HEK293 (cell line): ENCODE results near the gene MRPL19.

ENCODE experiments used
- EGR2 ChIP-seq: fragments of 450-650 bp; formaldehyde crosslinking; IDR thresholded peaks from 2 replicates; pipeline ENCODE4 v1.5.1; 2016; ENCODE audit warnings: low read depth, missing biosample characterization, missing genetic modification characterization
- INSM2 ChIP-seq: fragments of 450-650 bp; formaldehyde crosslinking; IDR thresholded peaks from 2 replicates; pipeline ENCODE4 v1.5.1; 2016; ENCODE audit warnings: missing biosample characterization, missing genetic modification characterization
- KLF10 ChIP-seq: fragments of 450-650 bp; IDR thresholded peaks from 2 replicates; pipeline ENCODE4 v1.5.1; 2018; ENCODE audit warnings: missing biosample characterization, mild to moderate bottlenecking, missing genetic modification characterization
- KLF17 ChIP-seq: fragments of 450-650 bp; formaldehyde crosslinking; IDR thresholded peaks from 2 replicates; pipeline ENCODE4 v1.5.1; 2016; ENCODE audit warnings: missing biosample characterization, missing genetic modification characterization
- SALL2 ChIP-seq: fragments of 450-650 bp; formaldehyde crosslinking; IDR thresholded peaks from 2 replicates; pipeline ENCODE4 v1.5.0; 2017; ENCODE audit warnings: missing biosample characterization, mild to moderate bottlenecking, missing genetic modification characterization, borderline replicate concordance
- TCF7L2 ChIP-seq: IDR thresholded peaks from 2 replicates; pipeline ENCODE4 v1.6.1; 2011; ENCODE audit warnings: low read depth, mild to moderate bottlenecking, inconsistent platforms, low read length, moderate library complexity, borderline replicate concordance
- ZBTB17 ChIP-seq: fragments of 450-650 bp; formaldehyde crosslinking; IDR thresholded peaks from 2 replicates; pipeline ENCODE4 v1.5.1; 2016; ENCODE audit warnings: missing biosample characterization, missing genetic modification characterization
- ZBTB6 ChIP-seq: fragments of 450-650 bp; formaldehyde crosslinking; IDR thresholded peaks from 2 replicates; pipeline ENCODE4 v1.5.1; 2017; ENCODE audit warnings: missing biosample characterization, missing genetic modification characterization
- ZFP3 ChIP-seq: fragments of 450-650 bp; formaldehyde crosslinking; IDR thresholded peaks from 2 replicates; pipeline ENCODE4 v1.5.1; 2016; ENCODE audit warnings: low read depth, missing biosample characterization, missing genetic modification characterization
- ZFP37 ChIP-seq: fragments of 450-650 bp; formaldehyde crosslinking; IDR thresholded peaks from 2 replicates; pipeline ENCODE4 v1.5.1; 2016; ENCODE audit warnings: missing biosample characterization, missing genetic modification characterization
- ZIC2 ChIP-seq: fragments of 450-650 bp; formaldehyde crosslinking; IDR thresholded peaks from 2 replicates; pipeline ENCODE4 v1.5.1; 2016; ENCODE audit warnings: missing biosample characterization, missing genetic modification characterization
- ZNF112 ChIP-seq: fragments of 450-650 bp; formaldehyde crosslinking; IDR thresholded peaks from 2 replicates; pipeline ENCODE4 v1.5.0; 2017; ENCODE audit warnings: missing biosample characterization, missing genetic modification characterization
- ZNF121 ChIP-seq: fragments of 450-650 bp; formaldehyde crosslinking; IDR thresholded peaks from 2 replicates; pipeline ENCODE4 v1.5.1; 2016; ENCODE audit warnings: missing biosample characterization, missing genetic modification characterization
- ZNF184 ChIP-seq: fragments of 450-650 bp; IDR thresholded peaks from 2 replicates; pipeline ENCODE4 v1.5.1; 2018; ENCODE audit warnings: missing biosample characterization, mild to moderate bottlenecking, missing genetic modification characterization
- ZNF248 ChIP-seq: fragments of 450-650 bp; formaldehyde crosslinking; IDR thresholded peaks from 2 replicates; pipeline ENCODE4 v1.5.1; 2017; ENCODE audit warnings: missing biosample characterization, missing genetic modification characterization
- ZNF274 ChIP-seq, 2 experiments: fragments of 200-500 bp in 1 of 2; fragments of 450-650 bp in 1 of 2; sonication (Bioruptor generic) in 1 of 2; formaldehyde crosslinking in 1 of 2; IDR thresholded peaks; 2 replicates each; pipeline versions ENCODE4 v1.5.1 to v1.6.1; 2014 to 2016; ENCODE audit warnings: borderline replicate concordance in 1 of 2, inconsistent platforms in 1 of 2, low read length in 1 of 2, missing biosample characterization in 1 of 2, missing genetic modification characterization in 1 of 2
- ZNF292 ChIP-seq: fragments of 450-650 bp; formaldehyde crosslinking; IDR thresholded peaks from 2 replicates; pipeline ENCODE4 v1.5.1; 2016; ENCODE audit warnings: low read depth, missing biosample characterization, missing genetic modification characterization, borderline replicate concordance
- ZNF311 ChIP-seq: fragments of 450-650 bp; formaldehyde crosslinking; IDR thresholded peaks from 2 replicates; pipeline ENCODE4 v1.5.1; 2017; ENCODE audit warnings: missing biosample characterization, missing genetic modification characterization, borderline replicate concordance
- ZNF335 ChIP-seq: fragments of 450-650 bp; formaldehyde crosslinking; conservative IDR thresholded peaks from 2 replicates; pipeline ENCODE4 v1.5.1; 2016; ENCODE audit warnings: missing biosample characterization, missing genetic modification characterization
- ZNF354C ChIP-seq: fragments of 450-650 bp; formaldehyde crosslinking; IDR thresholded peaks from 2 replicates; pipeline ENCODE4 v1.5.1; 2016; ENCODE audit warnings: missing biosample characterization, missing genetic modification characterization, low read depth, borderline replicate concordance
- ZNF366 ChIP-seq: fragments of 450-650 bp; formaldehyde crosslinking; conservative IDR thresholded peaks from 2 replicates; pipeline ENCODE4 v1.5.1; 2016; ENCODE audit warnings: missing biosample characterization, missing genetic modification characterization
- ZNF529 ChIP-seq: fragments of 450-650 bp; formaldehyde crosslinking; IDR thresholded peaks from 2 replicates; pipeline ENCODE4 v1.5.1; 2017; ENCODE audit warnings: missing genetic modification characterization, missing biosample characterization; ENCODE audit not compliant: insufficient replicate concordance
- ZNF544 ChIP-seq: fragments of 450-650 bp; formaldehyde crosslinking; IDR thresholded peaks from 2 replicates; pipeline ENCODE4 v1.5.0; 2017; ENCODE audit warnings: missing biosample characterization, missing genetic modification characterization
- ZNF548 ChIP-seq: fragments of 450-650 bp; formaldehyde crosslinking; IDR thresholded peaks from 2 replicates; pipeline ENCODE4 v1.5.1; 2016; ENCODE audit warnings: missing biosample characterization, missing genetic modification characterization
- ZNF558 ChIP-seq: fragments of 450-650 bp; formaldehyde crosslinking; IDR thresholded peaks from 2 replicates; pipeline ENCODE4 v1.5.1; 2016; ENCODE audit warnings: missing biosample characterization, missing genetic modification characterization
- ZNF560 ChIP-seq: fragments of 450-650 bp; formaldehyde crosslinking; IDR thresholded peaks from 2 replicates; pipeline ENCODE4 v1.5.1; 2017; ENCODE audit warnings: missing biosample characterization, missing genetic modification characterization, borderline replicate concordance
- ZNF580 ChIP-seq: fragments of 450-650 bp; formaldehyde crosslinking; IDR thresholded peaks from 2 replicates; pipeline ENCODE4 v1.5.1; 2016; ENCODE audit warnings: missing biosample characterization, missing genetic modification characterization
- ZNF692 ChIP-seq: fragments of 450-650 bp; formaldehyde crosslinking; IDR thresholded peaks from 2 replicates; pipeline ENCODE4 v1.5.1; 2016; ENCODE audit warnings: missing biosample characterization, missing genetic modification characterization
- ZNF704 ChIP-seq: fragments of 450-650 bp; formaldehyde crosslinking; IDR thresholded peaks from 2 replicates; pipeline ENCODE4 v1.5.1; 2016; ENCODE audit warnings: missing biosample characterization, missing genetic modification characterization

The MRPL19 gene

GRCh38 chr2:75646583-75647425 is at the start of gene MRPL19 (continued):
- TF ChIP-seq ZNF704 (tag by site-specific recombination) (no peak), ZFP37 (tag by site-specific recombination) (peak; percentile 67; the same call in 1 of the 2 replicates), ZNF274 (IDR thresholded peaks at IDR 0.05; ENCODE audit: low read length) (no peak), ZNF274 (tag by site-specific recombination; IDR thresholded peaks at IDR 0.05; ENCODE audit: borderline replicate concordance) (no peak), ZNF121 (tag by site-specific recombination) (no peak), ZIC2 (tag by site-specific recombination) (peak; percentile 52), ZNF558 (no peak), INSM2 (tag by site-specific recombination) (no peak), KLF10 (tag by site-specific recombination) (no peak), ZBTB17 (tag by site-specific recombination) (peak; percentile 90), ZBTB6 (tag by site-specific recombination) (peak; percentile 7; the same call in 1 of the 2 replicates), ZNF292 (tag by site-specific recombination) (no peak), SALL2 (no peak), ZNF544 (tag by site-specific recombination) (no peak), TCF7L2 (no peak), ZNF311 (tag by site-specific recombination) (no peak), ZNF335 (tag by site-specific recombination) (peak; percentile 90), KLF17 (tag by site-specific recombination) (no peak), ZNF112 (tag by site-specific recombination) (no peak), ZNF184 (no peak), ZNF529 (tag by site-specific recombination) (no peak), ZFP3 (tag by site-specific recombination) (no peak), ZNF560 (tag by site-specific recombination) (no peak), ZNF354C (tag by site-specific recombination) (no peak), ZNF366 (tag by site-specific recombination) (no peak), ZNF248 (no peak), ZNF548 (tag by site-specific recombination) (no peak), ZNF692 (tag by site-specific recombination) (peak; percentile 18; the same call in 1 of the 2 replicates), EGR2 (tag by site-specific recombination) (no peak), ZNF580 (tag by site-specific recombination) (peak; percentile 98)
